HCT116 (cell line): ENCODE data around the gene DCTN3. TPM values are rescaled to one million over a fixed set of nuclear protein-coding genes. Genes with fewer than 3 reads are reported as not detected.

Source experiments
- ATAC-seq: fragments of 200-7000 bp; cut with Tn5 transposase; 2 replicates; pipeline ENCODE4 v1.9.1; 2020; ENCODE audit warnings: mild to moderate bottlenecking, moderate library complexity
- BruUV-seq: library from RNA; stranded (reverse); fragments of 400-500 nt; replicated peaks from 2 replicates; lab custom pipeline; 2021; lab: Mats Ljungman, UMichigan
- CTCF ChIA-PET: fragments of 300-600 bp; sonication (Branson Sonifier 250); formaldehyde crosslinking; loops from one replicate; lab custom pipeline; 2021; ENCODE audit warnings: antibody characterized with exemption; lab: Charles Lee
- POLR2A ChIA-PET: fragments of 300-600, 350-600 bp; sonication (Branson Sonifier 250); formaldehyde crosslinking; loops from one replicate; lab custom pipeline; 2021; ENCODE audit warnings: antibody characterized with exemption; lab: Charles Lee
- RAD21 ChIA-PET, 2 experiments: fragments of 300-600 bp; sonication (Branson Sonifier 250); formaldehyde crosslinking; loops; one replicate each; lab custom pipeline; 2023; ENCODE audit warnings: low total read pairs in 2 of 2; ENCODE audit not compliant: uncharacterized antibody in 2 of 2, unreplicated experiment in 2 of 2, low non-redundant PET in 1 of 2; lab: Charles Lee
- DNase-seq: peaks from one replicate; pipeline ENCODE4 v3.0.0-alpha.2; 2010; ENCODE audit warnings: low read depth, low spot score
- H2AFZ ChIP-seq: fragments of 200-600 bp; shearing (Covaris generic), sonication (generic); 2 replicates; pipeline ENCODE4 v1.6.1; 2017; ENCODE audit warnings: low read depth, mixed run types, mixed read lengths, antibody characterized with exemption, low read length; ENCODE audit not compliant: poor library complexity, severe bottlenecking
- H3K27ac ChIP-seq: 2 replicates; pipeline ENCODE4 v1.5.1; 2012; ENCODE audit warnings: low read depth, low read length
- H3K27me3 ChIP-seq: fragments of 200-600 bp; sonication (generic); 2 replicates; pipeline ENCODE4 v1.6.1; 2016; ENCODE audit warnings: mixed run types, low read length, mixed read lengths; ENCODE audit not compliant: insufficient read depth
- H3K36me3 ChIP-seq, 2 experiments: fragments of 200-500 bp in 1 of 2; fragments of 200-600 bp in 1 of 2; sonication (Bioruptor generic) in 1 of 2; sonication (generic) in 1 of 2; 2 replicates each; pipeline versions ENCODE4 v1.5.1 to v1.6.1; 2014 to 2016; ENCODE audit warnings: low read length in 2 of 2, inconsistent platforms in 1 of 2, mixed read lengths in 1 of 2, mixed run types in 1 of 2; ENCODE audit not compliant: insufficient read depth in 2 of 2, control insufficient read depth in 1 of 2
- H3K4me1 ChIP-seq, 2 experiments: fragments of 200-600 bp in 1 of 2; sonication (generic) in 1 of 2; 2 replicates each; pipeline versions ENCODE4 v1.5.1 to v1.6.1; 2012 to 2017; ENCODE audit warnings: low read length in 2 of 2, inconsistent platforms in 1 of 2, mild to moderate bottlenecking in 1 of 2, mixed read lengths in 1 of 2, mixed run types in 1 of 2, moderate library complexity in 1 of 2; ENCODE audit not compliant: insufficient read depth in 2 of 2, control insufficient read depth in 1 of 2
- H3K4me2 ChIP-seq: fragments of 200-600 bp; sonication (generic); 2 replicates; pipeline ENCODE4 v1.6.1; 2017; ENCODE audit warnings: mixed run types, low read length, mixed read lengths
- H3K4me3 ChIP-seq, 2 experiments: fragments of 200-600 bp in 1 of 2; sonication (generic) in 1 of 2; replicated peaks in 1 of 2; 2 replicates each; pipeline ENCODE4 v1.5.1; 2011 to 2016; ENCODE audit warnings: low read length in 2 of 2, control low read depth in 1 of 2, low read depth in 1 of 2, mild to moderate bottlenecking in 1 of 2, mixed read lengths in 1 of 2, mixed run types in 1 of 2
- H3K79me2 ChIP-seq: fragments of 200-600 bp; sonication (generic); 2 replicates; pipeline ENCODE4 v1.6.1; 2017; ENCODE audit warnings: mild to moderate bottlenecking, mixed run types, low read length, moderate library complexity, mixed read lengths; ENCODE audit not compliant: insufficient read depth
- H3K9ac ChIP-seq: fragments of 200-600 bp; sonication (generic); 2 replicates; pipeline ENCODE4 v1.6.1; 2016; ENCODE audit warnings: low read length, mixed read lengths
- H3K9me2 ChIP-seq: fragments of 200-600 bp; sonication (generic), shearing (Covaris generic); 2 replicates; pipeline ENCODE4 v1.6.1; 2017; ENCODE audit warnings: mixed run types, mild to moderate bottlenecking, moderate library complexity; ENCODE audit not compliant: insufficient read depth
- H3K9me3 ChIP-seq, 2 experiments: fragments of 200-500 bp in 1 of 2; fragments of 200-600 bp in 1 of 2; sonication (Bioruptor generic) in 1 of 2; sonication (generic) in 1 of 2; 2 replicates each; pipeline ENCODE4 v1.6.1; 2014 to 2017; ENCODE audit warnings: low read length in 2 of 2, mixed read lengths in 2 of 2, inconsistent platforms in 1 of 2, low read depth in 1 of 2, mild to moderate bottlenecking in 1 of 2, mixed run types in 1 of 2, moderate library complexity in 1 of 2; ENCODE audit not compliant: control insufficient read depth in 1 of 2, insufficient read depth in 1 of 2
- H4K20me1 ChIP-seq: fragments of 200-600 bp; sonication (generic), shearing (Covaris generic); 2 replicates; pipeline ENCODE4 v1.6.1; 2017; ENCODE audit warnings: mixed run types, mild to moderate bottlenecking, moderate library complexity; ENCODE audit not compliant: insufficient read depth
- CBX3 ChIP-seq: IDR thresholded peaks from 2 replicates; pipeline ENCODE4 v1.6.1; 2012; ENCODE audit warnings: low read depth
- CEBPB ChIP-seq: IDR thresholded peaks from 2 replicates; pipeline ENCODE4 v1.6.1; 2012; ENCODE audit warnings: low read depth
- ELF1 ChIP-seq: IDR thresholded peaks from 2 replicates; pipeline ENCODE4 v1.6.1; 2012; ENCODE audit warnings: low read depth, borderline replicate concordance
- FOSL1 ChIP-seq: IDR thresholded peaks from 2 replicates; pipeline ENCODE4 v1.6.1; 2012; ENCODE audit warnings: low read depth
- POLR2A ChIP-seq: IDR thresholded peaks from 2 replicates; pipeline ENCODE4 v1.7.0; 2011; ENCODE audit warnings: borderline replicate concordance; ENCODE audit not compliant: insufficient read depth, insufficient read length; ENCODE audit errors: extremely low read depth
- POLR2AphosphoS5 ChIP-seq: IDR thresholded peaks from 2 replicates; pipeline ENCODE4 v1.6.1; 2011; ENCODE audit warnings: mild to moderate bottlenecking, low read depth, low read length, moderate library complexity
- REST ChIP-seq: IDR thresholded peaks from 2 replicates; pipeline ENCODE4 v1.6.1; 2012; ENCODE audit warnings: low read depth
- SIN3A ChIP-seq: IDR thresholded peaks from 2 replicates; pipeline ENCODE4 v1.6.1; 2012; ENCODE audit warnings: low read depth
- SP1 ChIP-seq: IDR thresholded peaks from 2 replicates; pipeline ENCODE4 v1.6.1; 2012; ENCODE audit warnings: low read depth
- TCF7L2 ChIP-seq: IDR thresholded peaks from 2 replicates; pipeline ENCODE4 v1.7.0; 2011; ENCODE audit warnings: borderline replicate concordance, inconsistent platforms; ENCODE audit not compliant: insufficient read depth, insufficient read length; ENCODE audit errors: extremely low read depth
- YY1 ChIP-seq: IDR thresholded peaks from 2 replicates; pipeline ENCODE4 v1.6.1; 2011; ENCODE audit warnings: low read length, low read depth, moderate library complexity, mild to moderate bottlenecking; ENCODE audit not compliant: insufficient replicate concordance; ENCODE audit errors: extremely low read depth
- ZFX ChIP-seq: fragments of 450-650 bp; IDR thresholded peaks from 2 replicates; pipeline ENCODE4 v1.6.1; 2017
- ZNF274 ChIP-seq: fragments of 200-500 bp; sonication (Bioruptor generic); IDR thresholded peaks from 2 replicates; pipeline ENCODE4 v1.6.1; 2014; ENCODE audit warnings: mild to moderate bottlenecking, low read depth, low read length, inconsistent platforms
- intact Hi-C: fragments of 100-400 bp; cut with micrococcal nuclease; formaldehyde crosslinking; loops from 2 replicates; pipeline ENCODE4 v1.10.0; 2022
- total RNA-seq: library from RNA; stranded (reverse); gene quantifications from one replicate; pipeline ENCODE4 v1.2.1, GENCODE V29; 2021; ENCODE audit not compliant: unreplicated experiment
- TF ChIP-seq, protein P1 (sequence below): IDR thresholded peaks from 2 replicates; pipeline ENCODE4 v1.6.1; 2012

DCTN3 gene
- total RNA-seq, 1 experiment from 2014 or later, result 64.0 TPM

- Histone ChIP-seq H4K20me1 (no peaks in the 10 kb centered on the region), H3K27ac (peak overlapping the region; percentile 92), H3K9me2 (no peaks in the 10 kb centered on the region), H3K9ac (peak overlapping the region; percentile 71), H3K79me2 (peaks cover 6% of the 10 kb centered on the region; the same call in 1 of the 2 replicates), H3K9me3 (no peaks in the 10 kb centered on the region), H3K27me3 (no peaks in the 10 kb centered on the region), H3K4me1 (peaks cover 17 to 39% of the 10 kb centered on the region in 2 experiments; a peak in 3 of 4 replicates), H3K4me2 (peak overlapping the region; percentile 87), H3K36me3 (peaks cover 0 to 6% of the 10 kb centered on the region in 2 experiments; a peak in 1 of 4 replicates), H3K4me3 (peak overlapping the region; percentile 80 to 85), H2AFZ (no peak overlapping the region)
- ChIA-PET RAD21 (no interaction called here), CTCF (interaction anchor here (1.2 to 2.0 kb wide), 5 partner anchors 9 to 56 kb away, joined by 3 to 12 read pairs (median 8); no protein-coding TSS in a partner anchor), POLR2A (interaction anchor here (1.5 to 2.9 kb wide), 2 partner anchors 9 to 18 kb away, joined by 9 to 26 read pairs; partner anchors contain the start of gene SIGMAR1)
- no TSS peak for BruUV-seq
- peak; percentile 10 for ATAC-seq
- TF ChIP-seq FOSL1 (no peak), ZNF274 (no peak), ZFX (peak; percentile 61; the same call in 1 of the 2 replicates)
- no peak for DNase-seq
- intact Hi-C loops, result no loop called here
These were observed 26.7 kb upstream of the DCTN3 start for GRCh38 chr9:34647084-34647403.

DNA sequence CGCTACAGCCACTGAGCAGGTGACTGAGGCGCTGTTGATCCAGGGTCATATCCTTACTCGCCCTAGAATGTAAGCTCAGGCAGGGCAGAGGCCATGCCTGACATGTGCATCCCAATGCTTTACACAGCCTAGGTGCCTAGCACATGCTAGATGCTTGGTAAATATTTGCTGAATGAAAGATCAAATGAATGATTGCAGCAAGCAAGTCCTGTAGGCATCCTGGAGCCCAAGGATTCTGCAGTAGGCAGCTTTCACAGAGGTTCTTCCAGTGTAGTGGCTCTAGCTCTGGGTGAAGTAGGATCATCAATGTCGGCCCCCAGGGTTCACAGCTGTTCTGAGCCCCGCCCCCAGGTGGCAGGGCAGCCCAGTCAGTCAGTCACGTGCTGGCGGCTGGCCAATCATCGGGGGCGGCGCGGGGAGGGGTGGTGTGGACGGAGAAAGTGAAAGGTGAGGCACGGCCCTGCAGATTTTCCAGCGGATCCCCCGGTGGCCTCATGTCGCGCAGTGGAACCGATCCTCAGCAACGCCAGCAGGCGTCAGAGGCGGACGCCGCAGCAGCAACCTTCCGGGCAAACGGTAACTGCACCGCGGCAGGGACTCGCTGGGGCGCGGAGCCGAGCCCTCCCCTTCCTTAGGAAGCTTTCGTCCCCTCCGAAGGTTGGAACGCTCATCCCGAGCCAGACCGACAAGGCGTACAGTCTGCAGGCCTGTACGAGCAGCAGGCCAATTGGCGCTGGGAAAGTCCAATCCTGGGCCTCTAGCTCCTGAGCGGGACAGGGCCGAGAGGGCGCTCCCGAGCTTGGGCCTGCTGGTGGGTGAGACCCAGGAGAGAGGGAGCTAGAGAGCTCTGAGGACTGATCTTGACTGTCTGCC is 26.2 kb upstream of the DCTN3 start, which contains the start of gene GALT:
Gene GALT (plus strand): TSS at position 465 of the 873 bp plus-strand sequence. CDS start 30 bp downstream, at position 495.
- DNase-seq (peak; percentile 65), ATAC-seq (peak; percentile 88)
- peak within 1 kb of the TSS; percentile 92 for H3K27ac ChIP-seq
- peaks cover 6% of the 10 kb centered on the region; the same call in 1 of the 2 replicates for H3K79me2 ChIP-seq
- no peaks in the 10 kb centered on the region for H3K9me3 ChIP-seq
- intact Hi-C loops, result no loop called here
- H3K9ac ChIP-seq, result peak within 1 kb of the TSS; percentile 71
- TSS peak; percentile 60 for BruUV-seq
- H4K20me1 ChIP-seq, result no peaks in the 10 kb centered on the region
- H2AFZ ChIP-seq, result no peak within 1 kb of the TSS
- ChIA-PET CTCF (interaction anchor here (1.2 to 2.0 kb wide), 5 partner anchors 8 to 56 kb away, joined by 3 to 12 read pairs (median 8); no protein-coding TSS in a partner anchor), RAD21 (no interaction called here), POLR2A (interaction anchor here (1.5 to 2.9 kb wide), 2 partner anchors 9 to 18 kb away, joined by 9 to 26 read pairs; partner anchors contain the start of gene SIGMAR1)
- no peaks in the 10 kb centered on the region for H3K27me3 ChIP-seq
- peak within 1 kb of the TSS; percentile 87 for H3K4me2 ChIP-seq
- peaks cover 0 to 6% of the 10 kb centered on the region in 2 experiments; a peak in 1 of 4 replicates for H3K36me3 ChIP-seq
- no peaks in the 10 kb centered on the region for H3K9me2 ChIP-seq
- peaks cover 20 to 37% of the 10 kb centered on the region in 2 experiments; a peak in 3 of 4 replicates for H3K4me1 ChIP-seq
- H3K4me3 ChIP-seq, result peak within 1 kb of the TSS; percentile 80 to 85
- TF ChIP-seq CEBPB (no peak), TCF7L2 (no peak), FOSL1 (no peak), ELF1 (no peak), CBX3 (no peak), SIN3A (no peak), YY1 (peak; percentile 53), SP1 (no peak), ZFX (peak; percentile 88), REST (no peak), POLR2AphosphoS5 (peak; percentile 86), POLR2A (peak; percentile 85)
- TF ChIP-seq, protein P1, sequence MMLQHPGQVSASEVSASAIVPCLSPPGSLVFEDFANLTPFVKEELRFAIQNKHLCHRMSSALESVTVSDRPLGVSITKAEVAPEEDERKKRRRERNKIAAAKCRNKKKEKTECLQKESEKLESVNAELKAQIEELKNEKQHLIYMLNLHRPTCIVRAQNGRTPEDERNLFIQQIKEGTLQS, result no peak
